ENCODE data around the gene GALNT17.

DNA sequence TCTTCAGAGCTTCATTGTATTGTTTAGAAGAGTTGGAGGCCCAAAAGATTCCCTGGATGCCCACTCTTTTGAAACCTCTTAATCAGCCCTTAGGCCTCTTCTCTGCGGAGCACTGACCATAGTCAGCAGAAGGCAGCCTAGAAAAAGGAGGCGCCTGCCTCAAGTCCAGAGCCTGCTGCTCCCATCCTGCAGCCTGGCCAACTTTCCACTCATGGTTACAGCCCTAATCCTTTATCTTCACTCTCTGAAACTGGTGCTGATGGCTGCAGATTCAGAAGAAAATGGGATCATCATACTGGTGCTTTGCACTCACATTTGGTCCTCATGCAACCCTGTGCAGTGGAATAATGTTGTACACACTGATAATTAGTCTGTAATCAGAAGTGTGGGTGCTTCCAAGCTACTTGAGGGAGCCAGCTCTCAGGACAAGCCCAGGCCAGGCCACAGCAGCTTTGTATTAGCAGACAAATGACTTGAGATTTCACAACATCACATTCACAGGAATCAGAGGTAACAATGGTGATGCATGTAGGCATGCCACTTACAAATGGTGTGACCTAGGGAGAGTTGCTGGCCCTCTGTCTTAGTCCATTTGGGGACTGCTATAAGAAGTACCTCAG is 272.9 kb downstream of the GALNT17 start:
- TF ChIP-seq, protein P1, sequence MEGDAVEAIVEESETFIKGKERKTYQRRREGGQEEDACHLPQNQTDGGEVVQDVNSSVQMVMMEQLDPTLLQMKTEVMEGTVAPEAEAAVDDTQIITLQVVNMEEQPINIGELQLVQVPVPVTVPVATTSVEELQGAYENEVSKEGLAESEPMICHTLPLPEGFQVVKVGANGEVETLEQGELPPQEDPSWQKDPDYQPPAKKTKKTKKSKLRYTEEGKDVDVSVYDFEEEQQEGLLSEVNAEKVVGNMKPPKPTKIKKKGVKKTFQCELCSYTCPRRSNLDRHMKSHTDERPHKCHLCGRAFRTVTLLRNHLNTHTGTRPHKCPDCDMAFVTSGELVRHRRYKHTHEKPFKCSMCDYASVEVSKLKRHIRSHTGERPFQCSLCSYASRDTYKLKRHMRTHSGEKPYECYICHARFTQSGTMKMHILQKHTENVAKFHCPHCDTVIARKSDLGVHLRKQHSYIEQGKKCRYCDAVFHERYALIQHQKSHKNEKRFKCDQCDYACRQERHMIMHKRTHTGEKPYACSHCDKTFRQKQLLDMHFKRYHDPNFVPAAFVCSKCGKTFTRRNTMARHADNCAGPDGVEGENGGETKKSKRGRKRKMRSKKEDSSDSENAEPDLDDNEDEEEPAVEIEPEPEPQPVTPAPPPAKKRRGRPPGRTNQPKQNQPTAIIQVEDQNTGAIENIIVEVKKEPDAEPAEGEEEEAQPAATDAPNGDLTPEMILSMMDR (tag by site-specific recombination; IDR thresholded peaks at IDR 0.05): no peak
- no peak for TF ChIP-seq ZNF596 (tag by site-specific recombination; IDR thresholded peaks at IDR 0.05)
- TF ChIP-seq ZNF416 (tag by site-specific recombination; IDR thresholded peaks at IDR 0.05): no peak
- TF ChIP-seq ZNF830 (tag by site-specific recombination; IDR thresholded peaks at IDR 0.05; ENCODE audit: low read depth): no peak

Data from HEK293 (cell line).